CD4-positive, alpha-beta T cell (primary cell): ENCODE measurements around the gene BLCAP. TPM values are rescaled to one million over a fixed set of nuclear protein-coding genes. Genes with fewer than 3 reads are reported as not detected.

Experiments
- ATAC-seq: fragments of 200-7000 bp; cut with Tn5 transposase; one replicate; pipeline ENCODE4 v1.10.0; 2022; ENCODE audit warnings: mild to moderate bottlenecking; ENCODE audit not compliant: poor library complexity
- CTCF ChIA-PET: fragments of 350-600 bp; sonication (Branson Sonifier 250); formaldehyde crosslinking; loops from one replicate; lab custom pipeline; 2021; ENCODE audit warnings: antibody characterized with exemption, inconsistent platforms; lab: Charles Lee
- POLR2A ChIA-PET: fragments of 350-600 bp; sonication (Branson Sonifier 250); formaldehyde crosslinking; loops from one replicate; lab custom pipeline; 2021; ENCODE audit warnings: antibody characterized with exemption, inconsistent platforms; lab: Charles Lee
- DNase-seq, 14 experiments: peaks; one replicate each; pipeline ENCODE4 v3.0.0-alpha.2; 2013 to 2020; ENCODE audit warnings: mixed read lengths in 2 of 14
- H3K27ac ChIP-seq, 2 donors: one replicate each; pipeline versions ENCODE4 v1.5.1 to v1.7.0; 2013; ENCODE audit warnings: low read length in 2 of 2, low read depth in 1 of 2, mild to moderate bottlenecking in 1 of 2
- H3K27me3 ChIP-seq, 2 experiments: 1 replicate in 1 of 2; 2 replicates in 1 of 2; pipeline versions ENCODE4 v1.6.1 to v1.7.0; 2013; ENCODE audit warnings: low read length in 2 of 2, control low read depth in 1 of 2, mild to moderate bottlenecking in 1 of 2, moderate library complexity in 1 of 2; ENCODE audit not compliant: insufficient read depth in 2 of 2, control insufficient read depth in 1 of 2
- H3K36me3 ChIP-seq: one replicate; pipeline ENCODE4 v1.6.1; 2013; ENCODE audit warnings: low read length, control low read depth; ENCODE audit not compliant: insufficient read depth
- H3K4me1 ChIP-seq: one replicate; pipeline ENCODE4 v1.6.1; 2013; ENCODE audit warnings: low read length, control low read depth; ENCODE audit not compliant: insufficient read depth
- H3K4me3 ChIP-seq: one replicate; pipeline ENCODE4 v1.5.1; 2013; ENCODE audit warnings: mild to moderate bottlenecking, low read length, moderate library complexity
- H3K9me3 ChIP-seq, 2 experiments: 1 replicate in 1 of 2; 2 replicates in 1 of 2; pipeline versions ENCODE4 v1.6.1 to v1.7.0; 2013; ENCODE audit warnings: low read length in 2 of 2, mild to moderate bottlenecking in 2 of 2, control low read depth in 1 of 2, moderate library complexity in 1 of 2; ENCODE audit not compliant: control insufficient read depth in 1 of 2, insufficient read depth in 1 of 2
- H3K27ac Mint-ChIP-seq: one replicate; pipeline ENCODE4 v1.8.0; 2020; ENCODE audit warnings: mixed read lengths
- H3K27me3 Mint-ChIP-seq: one replicate; pipeline ENCODE4 v1.8.0; 2021; ENCODE audit warnings: mixed read lengths
- H3K36me3 Mint-ChIP-seq: one replicate; pipeline ENCODE4 v1.8.0; 2021; ENCODE audit warnings: low read depth, mixed read lengths
- H3K4me1 Mint-ChIP-seq: one replicate; pipeline ENCODE4 v1.8.0; 2021; ENCODE audit warnings: low read depth, mixed read lengths
- H3K4me3 Mint-ChIP-seq: one replicate; pipeline ENCODE4 v1.8.0; 2020; ENCODE audit warnings: mild to moderate bottlenecking, mixed read lengths
- H3K9me3 Mint-ChIP-seq: one replicate; pipeline ENCODE4 v1.8.0; 2020; ENCODE audit warnings: mixed read lengths
- intact Hi-C, 2 experiments: fragments of 100-400 bp; cut with DNase I in 1 of 2; cut with micrococcal nuclease in 1 of 2; formaldehyde crosslinking; loops; one replicate each; pipeline versions ENCODE4 v1.15.1 to v1.9.0; 2023 to 2025; cut with DNase I, micrococcal nuclease
- total RNA-seq, 174 experiments: library from RNA in 2 of 174; stranded (reverse) in 2 of 174; gene quantifications; one replicate each; pipeline ENCODE4 v1.2.3 and lab custom pipeline; 2021 to 2026
- TF ChIP-seq, protein P1 (sequence below): fragments of 200-600 bp; IDR thresholded peaks from one replicate; pipeline ENCODE4 v1.8.0; 2022; ENCODE audit warnings: antibody characterized with exemption, mild to moderate bottlenecking

Gene BLCAP
- total RNA-seq, 2 experiments from 2014 or later, result 59.4 to 60.1 TPM

DNA sequence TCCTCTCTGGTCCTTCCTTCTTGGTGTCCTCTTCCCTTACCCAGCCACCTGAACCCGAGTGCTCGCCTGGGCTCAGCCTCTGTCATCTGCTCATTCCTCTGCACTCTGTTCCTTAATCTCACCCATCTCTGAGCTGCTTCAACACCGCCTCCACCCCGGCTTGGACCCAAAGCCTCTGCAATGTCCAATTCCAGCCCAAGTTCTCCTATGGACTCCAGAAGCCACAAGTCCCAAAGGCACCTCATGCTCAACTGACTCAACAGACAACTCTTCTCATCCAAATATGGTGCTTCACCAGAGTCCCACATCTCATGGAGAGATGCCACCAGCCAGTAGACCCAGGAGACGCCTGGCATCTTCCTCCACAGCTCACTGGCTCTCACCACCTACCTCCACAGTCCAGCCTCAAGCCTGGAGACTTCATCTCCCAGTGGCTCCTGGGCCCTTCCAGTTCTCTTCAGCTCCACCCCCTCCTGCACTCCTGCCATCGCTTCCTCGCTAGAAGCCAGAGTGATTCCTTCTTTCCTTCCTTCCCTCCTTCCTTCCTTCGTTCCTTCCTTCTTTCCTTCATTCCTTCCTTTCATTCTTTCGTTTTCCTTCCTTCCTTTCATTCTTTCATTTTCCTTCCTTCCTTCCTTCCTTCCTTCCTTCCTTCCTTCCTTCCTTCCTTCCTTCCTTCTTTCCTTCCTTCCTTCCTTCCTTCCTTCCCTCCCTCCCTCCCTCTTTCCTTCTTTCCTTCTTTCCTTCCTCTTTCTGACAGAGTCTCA is 47.6 kb downstream of the BLCAP start:
- intact Hi-C loops, result no loop called here
- peaks cover 0 to 7% of the 10 kb centered on the region in 2 experiments for H3K27me3 ChIP-seq
- no peak overlapping the region for H3K4me3 ChIP-seq
- H3K4me3 Mint-ChIP-seq, result no peak overlapping the region
- ChIA-PET CTCF (no interaction called here), POLR2A (no interaction called here)
- H3K27me3 Mint-ChIP-seq, result peaks cover 40% of the 10 kb centered on the region
- no peak overlapping the region for H3K27ac ChIP-seq
- H3K9me3 ChIP-seq, result no peaks in the 10 kb centered on the region
- no peak for DNase-seq
- H3K9me3 Mint-ChIP-seq, result peaks cover 2% of the 10 kb centered on the region
- no peaks in the 10 kb centered on the region for H3K36me3 ChIP-seq
- no peak overlapping the region for H3K27ac Mint-ChIP-seq
- H3K4me1 Mint-ChIP-seq, result no peaks in the 10 kb centered on the region
- ATAC-seq, result no peak
- TF ChIP-seq, protein P1, sequence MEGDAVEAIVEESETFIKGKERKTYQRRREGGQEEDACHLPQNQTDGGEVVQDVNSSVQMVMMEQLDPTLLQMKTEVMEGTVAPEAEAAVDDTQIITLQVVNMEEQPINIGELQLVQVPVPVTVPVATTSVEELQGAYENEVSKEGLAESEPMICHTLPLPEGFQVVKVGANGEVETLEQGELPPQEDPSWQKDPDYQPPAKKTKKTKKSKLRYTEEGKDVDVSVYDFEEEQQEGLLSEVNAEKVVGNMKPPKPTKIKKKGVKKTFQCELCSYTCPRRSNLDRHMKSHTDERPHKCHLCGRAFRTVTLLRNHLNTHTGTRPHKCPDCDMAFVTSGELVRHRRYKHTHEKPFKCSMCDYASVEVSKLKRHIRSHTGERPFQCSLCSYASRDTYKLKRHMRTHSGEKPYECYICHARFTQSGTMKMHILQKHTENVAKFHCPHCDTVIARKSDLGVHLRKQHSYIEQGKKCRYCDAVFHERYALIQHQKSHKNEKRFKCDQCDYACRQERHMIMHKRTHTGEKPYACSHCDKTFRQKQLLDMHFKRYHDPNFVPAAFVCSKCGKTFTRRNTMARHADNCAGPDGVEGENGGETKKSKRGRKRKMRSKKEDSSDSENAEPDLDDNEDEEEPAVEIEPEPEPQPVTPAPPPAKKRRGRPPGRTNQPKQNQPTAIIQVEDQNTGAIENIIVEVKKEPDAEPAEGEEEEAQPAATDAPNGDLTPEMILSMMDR, result no peak
- no peaks in the 10 kb centered on the region for H3K36me3 Mint-ChIP-seq
- H3K4me1 ChIP-seq, result no peaks in the 10 kb centered on the region

DNA sequence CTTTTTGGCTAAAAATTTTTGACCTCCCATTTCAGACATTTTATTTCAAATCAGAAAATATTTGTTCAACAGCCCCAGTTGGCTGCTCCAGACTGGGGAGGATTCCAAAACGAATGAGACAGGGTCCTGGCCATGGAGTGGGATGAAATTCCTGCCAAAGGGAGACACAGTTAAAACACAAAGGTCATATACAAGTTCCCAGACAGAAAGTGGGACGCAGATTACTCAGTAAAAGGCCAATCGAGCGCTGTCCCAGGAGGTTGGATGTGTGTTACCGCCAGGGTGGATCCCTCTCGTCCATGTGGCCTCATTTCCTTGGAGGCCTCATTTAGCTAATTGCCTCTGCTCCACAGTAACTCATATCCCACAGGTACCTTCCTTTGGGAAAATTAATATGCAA is 48.4 kb downstream of the BLCAP start:
- TF ChIP-seq, protein P1, result no peak
- ChIA-PET POLR2A (no interaction called here), CTCF (no interaction called here)
- Histone ChIP-seq H3K36me3 (no peaks in the 10 kb centered on the region), H3K4me1 (no peaks in the 10 kb centered on the region), H3K27me3 (peaks cover 0 to 7% of the 10 kb centered on the region in 2 experiments), H3K27ac (no peak overlapping the region), H3K4me3 (no peak overlapping the region), H3K9me3 (no peaks in the 10 kb centered on the region)
- Mint-ChIP-seq H3K36me3 (no peaks in the 10 kb centered on the region), H3K4me1 (no peaks in the 10 kb centered on the region), H3K4me3 (no peak overlapping the region), H3K27me3 (peaks cover 43% of the 10 kb centered on the region), H3K9me3 (peaks cover 2% of the 10 kb centered on the region), H3K27ac (no peak overlapping the region)
- ATAC-seq (no peak), DNase-seq (no peak)
- intact Hi-C loops, result no loop called here

DNA sequence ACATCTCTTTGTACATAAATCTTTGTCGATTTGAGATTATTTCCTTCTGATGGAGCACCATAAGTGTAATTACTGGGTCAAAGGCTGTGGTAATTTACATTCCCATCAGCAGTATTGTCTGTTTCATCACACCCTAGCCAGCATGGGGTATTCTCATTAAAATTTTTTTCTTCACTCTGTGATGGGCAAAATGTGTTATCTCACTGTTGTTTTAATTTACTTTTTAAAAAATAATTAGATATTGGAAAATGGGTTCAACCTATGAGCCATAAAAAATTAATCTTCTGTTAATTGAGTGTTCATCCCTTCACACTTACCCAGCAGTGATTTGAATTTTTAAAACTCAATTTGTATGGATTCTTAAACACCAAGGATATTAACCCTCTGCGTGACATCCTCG is 50.6 kb downstream of the BLCAP start:
- H3K4me3 Mint-ChIP-seq, result no peak overlapping the region
- peaks cover 40% of the 10 kb centered on the region for H3K27me3 Mint-ChIP-seq
- no peaks in the 10 kb centered on the region for H3K36me3 ChIP-seq
- no peaks in the 10 kb centered on the region for H3K9me3 ChIP-seq
- no peak for DNase-seq
- POLR2A ChIA-PET, result no interaction called here
- H3K27ac Mint-ChIP-seq, result no peak overlapping the region
- H3K27me3 ChIP-seq, result peaks cover 0 to 4% of the 10 kb centered on the region in 2 experiments
- no peak overlapping the region for H3K4me3 ChIP-seq
- H3K27ac ChIP-seq, result no peak overlapping the region
- CTCF ChIA-PET, result no interaction called here
- intact Hi-C loops, result no loop called here
- H3K4me1 Mint-ChIP-seq, result no peaks in the 10 kb centered on the region
- H3K36me3 Mint-ChIP-seq, result no peaks in the 10 kb centered on the region
- peaks cover 2% of the 10 kb centered on the region for H3K9me3 Mint-ChIP-seq
- TF ChIP-seq, protein P1, result no peak
- no peaks in the 10 kb centered on the region for H3K4me1 ChIP-seq
- no peak for ATAC-seq
